PC-3 (cell line): ENCODE data around the gene SMIM7.

Experiments used
- CTCF ChIP-seq: fragments of 300-600 bp; sonication (generic); conservative IDR thresholded peaks from 2 replicates; pipeline ENCODE4 v1.5.1; 2017; ENCODE audit warnings: antibody characterized with exemption, low read depth, mild to moderate bottlenecking, low read length
- EZH2 ChIP-seq: fragments of 300-600 bp; sonication (generic); IDR thresholded peaks from one replicate; pipeline ENCODE4 v1.6.1; 2017; ENCODE audit warnings: antibody characterized with exemption, mild to moderate bottlenecking, low read length; ENCODE audit not compliant: unreplicated experiment
- EZH2phosphoT487 ChIP-seq: fragments of 300-600 bp; sonication (generic); IDR thresholded peaks from 2 replicates; pipeline ENCODE4 v1.6.1; 2018; ENCODE audit warnings: mild to moderate bottlenecking, antibody characterized with exemption, low read length, borderline replicate concordance

GRCh38 chr19:16627928-16628182 is 32.1 kb downstream of the SMIM7 start:
- TF ChIP-seq CTCF = no peak
- TF ChIP-seq EZH2 = no peak
- TF ChIP-seq EZH2phosphoT487 = no peak
